Spleen (tissue), 7 donors: Measurements from ENCODE around the gene MALT1.

Experiments used
- POLR2AphosphoS5 ChIP-seq, 3 donors: sonication (generic); formaldehyde crosslinking; IDR thresholded peaks; one replicate each; pipeline ENCODE4 v1.5.1; 2017; ENCODE audit warnings: antibody characterized with exemption in 3 of 3
- TF ChIP-seq, protein P1 (sequence below), 11 experiments: fragments of 200-600 bp in 7 of 11; fragments of 450-650 bp in 4 of 11; sonication (generic) in 4 of 11; IDR thresholded peaks in 8 of 11; conservative IDR thresholded peaks in 3 of 11; 1 replicate in 7 of 11; 2 replicates in 4 of 11; pipeline versions ENCODE4 v1.4.0 to v1.8.0; 2016 to 2021; ENCODE audit warnings: antibody characterized with exemption in 11 of 11, inconsistent platforms in 4 of 11, mild to moderate bottlenecking in 1 of 11
- donor health status: DM: no; HTN: no; CAD: no; lungs with moderate emphysema.
- donor health status: DM: no; HTN: no; CAD: no.
- donor health status: DM: no; HTN: no; CAD: no.

DNA sequence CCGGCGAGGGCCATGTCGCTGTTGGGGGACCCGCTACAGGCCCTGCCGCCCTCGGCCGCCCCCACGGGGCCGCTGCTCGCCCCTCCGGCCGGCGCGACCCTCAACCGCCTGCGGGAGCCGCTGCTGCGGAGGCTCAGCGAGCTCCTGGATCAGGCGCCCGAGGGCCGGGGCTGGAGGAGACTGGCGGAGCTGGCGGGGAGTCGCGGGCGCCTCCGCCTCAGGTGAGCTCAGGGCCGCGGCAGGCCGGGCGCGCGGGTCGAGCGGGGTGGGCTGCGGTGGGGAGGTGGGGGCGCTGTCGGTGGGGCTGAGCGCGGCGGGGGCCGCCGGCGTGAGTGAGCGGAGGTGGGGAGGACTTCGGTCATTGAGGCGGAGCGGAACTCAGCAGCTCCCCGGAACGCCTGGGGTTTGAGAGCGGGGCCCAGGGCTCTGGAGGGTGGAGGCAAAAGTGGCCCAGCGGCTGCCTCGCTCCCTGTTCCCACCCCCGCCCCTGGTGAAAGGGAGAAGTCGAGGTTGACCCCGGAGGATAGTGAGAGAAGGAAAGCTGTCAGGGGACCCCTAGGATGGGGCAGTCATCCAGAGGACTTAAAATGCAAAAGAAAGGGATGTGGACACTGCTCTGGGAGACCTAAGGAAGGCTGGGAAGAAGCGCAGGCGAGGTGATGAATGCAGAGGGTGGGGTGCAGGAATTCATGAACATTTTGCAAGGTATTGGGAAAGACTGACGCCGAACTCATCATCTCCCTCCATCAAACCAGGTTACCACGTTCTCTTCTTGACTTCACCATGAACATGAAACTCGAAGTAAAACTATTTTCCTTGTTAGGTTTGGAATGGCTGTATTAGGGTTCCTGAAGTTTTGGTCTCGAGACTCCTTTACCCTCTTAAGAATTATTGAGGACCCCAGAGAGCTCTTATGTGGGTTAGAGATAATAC, 633 bp downstream of the MALT1 start:
- no peak for TF ChIP-seq POLR2AphosphoS5 (IDR thresholded peaks at IDR 0.05)
- TF ChIP-seq, protein P1, sequence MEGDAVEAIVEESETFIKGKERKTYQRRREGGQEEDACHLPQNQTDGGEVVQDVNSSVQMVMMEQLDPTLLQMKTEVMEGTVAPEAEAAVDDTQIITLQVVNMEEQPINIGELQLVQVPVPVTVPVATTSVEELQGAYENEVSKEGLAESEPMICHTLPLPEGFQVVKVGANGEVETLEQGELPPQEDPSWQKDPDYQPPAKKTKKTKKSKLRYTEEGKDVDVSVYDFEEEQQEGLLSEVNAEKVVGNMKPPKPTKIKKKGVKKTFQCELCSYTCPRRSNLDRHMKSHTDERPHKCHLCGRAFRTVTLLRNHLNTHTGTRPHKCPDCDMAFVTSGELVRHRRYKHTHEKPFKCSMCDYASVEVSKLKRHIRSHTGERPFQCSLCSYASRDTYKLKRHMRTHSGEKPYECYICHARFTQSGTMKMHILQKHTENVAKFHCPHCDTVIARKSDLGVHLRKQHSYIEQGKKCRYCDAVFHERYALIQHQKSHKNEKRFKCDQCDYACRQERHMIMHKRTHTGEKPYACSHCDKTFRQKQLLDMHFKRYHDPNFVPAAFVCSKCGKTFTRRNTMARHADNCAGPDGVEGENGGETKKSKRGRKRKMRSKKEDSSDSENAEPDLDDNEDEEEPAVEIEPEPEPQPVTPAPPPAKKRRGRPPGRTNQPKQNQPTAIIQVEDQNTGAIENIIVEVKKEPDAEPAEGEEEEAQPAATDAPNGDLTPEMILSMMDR (IDR thresholded peaks at IDR 0.05 in 8 of 11, conservative IDR thresholded peaks at IDR 0.05 in 3 of 11): peak in 1 of 11 experiments; percentile 2
